NAMALWA (cell line): ENCODE results near the gene PCNT.
"Not testable (repeated sequence)": the region's sequence is repeated elsewhere in the genome, so short reads cannot be mapped to it uniquely, and the experiment has no call there.

ENCODE experiments used
- DNase-seq: peaks from one replicate; pipeline ENCODE4 v3.0.0-alpha.2; 2015; ENCODE audit warnings: low spot score

Gene PCNT

GRCh38 chr21:46304955-46305354 is 19.0 kb upstream of the PCNT start:
- no peak for DNase-seq

GRCh38 chr21:46307625-46308024 is 16.3 kb upstream of the PCNT start:
- DNase-seq = no peak

DNA sequence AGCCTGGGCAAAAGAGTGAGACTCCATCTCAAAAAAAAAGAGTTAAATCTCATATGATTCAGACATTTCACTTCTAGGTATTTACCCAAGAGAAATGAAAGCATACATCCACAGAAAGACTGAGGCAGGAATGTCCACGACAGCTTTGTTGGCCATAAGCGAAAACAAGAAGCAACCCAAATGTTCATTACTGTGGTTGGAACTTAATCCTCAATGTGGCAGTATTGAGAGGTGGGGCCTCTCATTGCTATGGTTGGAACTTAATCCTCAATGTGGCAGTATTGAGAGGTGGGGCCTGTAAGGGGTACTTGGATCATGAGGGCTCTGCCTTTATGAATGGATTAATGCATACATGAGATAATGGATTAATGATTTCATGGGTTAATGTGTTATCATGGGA is 15.5 kb upstream of the PCNT start:
- DNase-seq = no peak

GRCh38 chr21:46310260-46310659 is 13.7 kb upstream of the PCNT start:
- DNase-seq = not testable (repeated sequence)

DNA sequence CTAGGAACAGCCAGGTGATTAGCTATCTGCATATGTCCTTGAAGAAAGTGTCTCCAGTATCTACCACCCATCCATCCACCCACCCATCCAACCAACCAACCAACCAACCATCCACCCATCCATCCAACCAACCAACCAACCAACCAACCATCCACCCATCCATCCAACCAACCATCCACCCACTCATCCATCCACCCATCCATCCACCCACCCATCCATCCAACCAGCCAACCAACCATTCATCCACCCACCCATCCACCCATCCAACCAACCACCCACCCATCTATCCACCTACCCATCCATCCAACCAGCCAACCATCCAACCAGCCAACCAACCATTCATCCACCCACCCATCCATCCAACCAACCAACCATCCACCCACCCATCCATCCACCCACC is 12.4 kb upstream of the PCNT start:
- no peak for DNase-seq

- no peak for DNase-seq
Observed at GRCh38 chr21:46312949-46313348, 11.0 kb upstream of the PCNT start.

- DNase-seq = no peak
Observed at GRCh38 chr21:46314441-46315020, 9.4 kb upstream of the PCNT start.

GRCh38 chr21:46316708-46317324 is 7.1 kb upstream of the PCNT start:
- no peak for DNase-seq

- no peak for DNase-seq
Observed at GRCh38 chr21:46317710-46318463, 6.1 kb upstream of the PCNT start.

GRCh38 chr21:46318464-46318845 is 5.5 kb upstream of the PCNT start:
- DNase-seq = no peak

DNA sequence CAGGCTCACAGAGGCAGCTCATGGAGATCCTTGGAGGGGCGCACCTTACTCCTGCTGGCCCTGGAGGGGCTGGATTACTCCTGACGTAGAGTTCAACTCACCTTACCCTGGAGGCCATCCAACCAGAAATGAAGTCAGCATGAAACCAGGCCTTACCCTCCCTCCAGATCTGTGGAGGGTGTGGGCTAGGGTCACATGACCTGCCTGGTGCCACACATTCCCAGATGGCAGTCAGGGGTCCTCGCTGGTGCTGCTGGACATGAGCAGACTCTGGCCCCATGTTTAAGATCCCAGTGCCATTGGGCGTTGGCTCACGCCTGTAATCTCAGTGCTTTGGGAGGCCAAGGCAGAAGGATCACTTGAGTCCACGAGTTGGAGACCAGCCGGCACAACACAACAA is 4.8 kb upstream of the PCNT start:
- no peak for DNase-seq

GRCh38 chr21:46320331-46320801 is 3.6 kb upstream of the PCNT start:
- DNase-seq = peak; percentile 20

- no peak for DNase-seq
Observed at GRCh38 chr21:46322351-46323226, 1.4 kb upstream of the PCNT start.

DNA sequence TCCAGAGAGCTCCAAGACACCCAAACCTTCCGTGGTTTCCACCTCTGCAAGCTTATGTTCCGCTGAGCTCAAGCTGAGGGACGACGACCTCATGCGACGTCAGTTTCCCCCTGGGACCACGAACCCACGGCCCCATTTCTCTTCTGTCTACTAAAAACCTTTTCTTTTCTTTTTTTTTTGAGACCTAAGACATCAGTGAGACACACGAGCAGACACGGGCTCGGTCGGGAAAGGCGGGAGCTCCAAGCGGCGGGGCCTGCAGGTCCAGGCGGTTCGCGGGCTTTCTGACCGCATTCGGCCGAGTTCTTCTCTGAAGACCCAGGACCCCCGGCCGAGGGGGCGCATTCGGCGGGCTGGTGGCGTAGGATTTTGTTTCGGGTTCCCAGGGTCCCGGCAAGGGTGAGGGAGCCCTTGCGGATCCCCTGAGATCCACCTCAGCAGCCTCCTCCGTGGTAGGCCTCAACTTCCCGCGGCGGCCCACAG is 688 bp upstream of the PCNT start:
- peak; percentile 35 for DNase-seq

DNA sequence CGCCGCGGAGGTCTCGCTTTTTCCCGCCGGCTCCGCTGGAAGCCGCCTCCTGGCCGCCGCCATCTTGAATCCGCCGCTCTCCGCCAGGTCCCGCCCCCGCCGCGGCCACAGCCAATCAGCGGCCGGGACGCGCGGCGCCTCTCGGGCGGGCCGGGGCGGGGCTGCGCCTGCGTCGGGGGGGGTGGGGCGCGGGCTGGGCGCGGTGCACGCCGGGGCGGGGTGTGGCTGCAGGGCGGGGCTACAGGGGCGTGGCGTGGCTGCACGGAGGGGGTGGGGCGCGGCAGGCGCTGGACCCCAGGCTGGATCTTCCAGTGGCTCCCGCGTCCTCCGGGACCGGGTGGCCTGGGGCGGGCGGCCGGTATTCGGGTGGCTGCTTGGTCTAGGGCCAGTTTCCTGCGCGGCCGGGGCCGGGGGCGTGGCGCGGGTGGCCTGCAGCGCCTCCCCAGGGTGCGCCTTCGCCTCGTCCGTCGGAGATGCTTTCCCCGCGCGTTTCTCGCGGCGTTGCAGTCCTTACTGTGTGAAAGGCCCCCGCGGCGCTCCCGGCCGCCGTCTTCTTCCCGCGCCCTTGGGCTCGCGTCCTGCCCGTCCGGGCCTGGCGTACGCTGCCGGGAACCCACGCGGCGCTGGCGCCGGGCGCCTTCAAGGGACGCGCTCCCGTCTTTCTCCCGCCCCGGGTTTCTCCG is 575 bp downstream of the PCNT start:
- peak; percentile 84 for DNase-seq

DNA sequence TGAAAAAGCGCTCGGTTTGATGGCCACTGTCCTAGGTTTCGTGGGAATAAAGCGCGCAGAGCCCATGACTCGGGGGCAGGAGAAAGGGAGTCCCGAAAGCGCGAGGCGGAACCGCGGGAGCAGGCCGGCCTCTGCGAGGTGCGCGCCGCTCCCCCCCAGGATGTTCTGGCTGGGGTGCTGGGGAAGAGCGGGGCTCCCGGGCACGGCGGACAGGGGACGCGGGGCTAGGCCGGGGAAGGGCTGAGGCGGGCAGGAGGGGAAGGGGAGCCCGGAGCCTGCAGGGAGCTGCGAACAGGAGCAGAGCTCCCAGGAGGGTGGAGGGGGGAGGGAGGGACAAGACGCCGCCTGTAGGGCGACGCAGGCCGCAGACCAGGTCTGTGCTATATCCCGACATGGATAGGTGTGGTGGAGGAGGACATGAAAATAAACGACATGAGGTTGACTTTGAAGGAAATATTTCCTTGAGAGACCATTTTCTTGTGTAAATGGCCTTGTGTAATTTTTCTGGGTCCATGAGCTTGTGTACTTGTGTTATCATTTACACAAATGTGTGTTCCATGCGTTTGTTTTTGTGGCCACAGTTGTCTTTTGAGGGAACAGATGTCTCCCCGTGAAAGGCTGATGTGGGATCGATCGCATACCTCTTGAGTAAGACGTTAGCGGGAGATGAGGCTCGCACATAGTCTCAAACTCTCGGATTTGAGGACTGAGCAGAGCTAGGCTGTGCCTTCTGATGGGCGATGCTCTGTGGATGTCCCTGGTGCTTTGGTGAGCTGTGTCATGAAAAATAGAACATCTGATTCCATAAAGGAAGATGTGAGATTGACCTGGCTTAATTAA is 1.3 kb downstream of the PCNT start:
- peak; percentile 63 for DNase-seq

DNA sequence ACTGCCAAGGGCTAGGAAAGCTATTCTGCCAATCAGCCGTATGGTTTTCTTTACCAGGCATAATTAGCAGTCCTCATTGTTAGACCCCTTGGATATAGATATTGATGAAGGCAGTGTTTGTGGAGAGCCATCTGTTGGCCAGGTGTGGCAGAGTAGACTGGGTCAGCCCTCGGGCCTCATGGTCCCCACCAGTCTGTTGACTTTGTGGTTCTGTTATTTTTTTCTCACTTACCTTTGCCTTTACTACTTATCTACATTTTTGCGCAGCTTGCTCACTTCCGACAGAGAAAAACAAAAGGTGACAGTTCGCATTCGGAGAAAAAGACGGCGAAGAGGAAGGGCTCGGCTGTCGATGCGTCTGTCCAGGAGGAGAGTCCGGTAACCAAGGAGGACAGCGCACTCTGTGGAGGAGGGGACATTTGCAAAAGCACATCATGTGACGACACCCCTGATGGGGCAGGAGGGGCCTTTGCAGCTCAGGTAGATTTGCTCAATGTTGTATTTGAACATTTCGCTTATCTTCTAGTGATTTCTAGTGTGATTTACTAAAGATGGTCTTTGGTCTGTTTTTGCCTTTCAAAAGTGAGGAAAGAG is 2.3 kb downstream of the PCNT start:
- no peak for DNase-seq

DNA sequence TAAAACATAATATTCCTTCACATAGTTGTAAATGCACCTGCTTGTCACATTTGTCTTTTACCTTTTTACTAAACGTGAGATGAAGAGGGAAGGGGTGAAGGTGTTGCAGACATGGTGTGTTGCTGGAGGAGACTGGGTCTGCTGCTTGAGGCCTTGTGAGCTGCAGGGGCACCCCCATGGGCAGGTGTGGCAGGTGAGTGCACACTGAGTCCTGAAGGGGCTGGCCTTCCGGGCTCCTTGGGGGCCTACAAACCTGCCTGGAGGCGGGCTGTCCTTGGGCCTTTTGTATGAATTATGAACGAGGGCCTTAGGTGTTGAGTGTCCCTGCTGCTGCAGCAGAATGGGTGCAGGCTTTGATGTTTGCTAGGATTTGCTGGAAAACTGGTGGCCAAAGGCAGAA is 3.8 kb downstream of the PCNT start:
- no peak for DNase-seq

GRCh38 chr21:46328151-46328550 is 4.2 kb downstream of the PCNT start:
- DNase-seq = no peak

DNA sequence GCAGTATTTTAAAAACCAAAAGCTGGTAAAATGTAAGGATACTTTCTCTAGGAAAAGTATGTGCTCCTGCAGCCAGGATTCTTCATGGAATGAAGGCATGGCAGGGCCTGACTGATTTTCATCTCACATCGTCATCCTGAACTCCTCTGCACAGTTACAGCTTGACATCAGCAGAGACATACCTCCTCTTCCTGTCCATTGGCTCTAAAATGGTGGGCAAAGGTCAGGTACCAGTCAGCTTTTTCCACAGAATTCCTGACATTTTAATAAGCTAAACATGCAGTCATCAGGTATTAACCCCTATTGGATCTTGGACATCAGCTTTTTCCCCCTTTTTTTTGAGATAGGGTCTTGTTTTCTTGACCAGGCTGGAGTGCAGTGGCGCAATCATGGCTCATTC is 5.8 kb downstream of the PCNT start:
- DNase-seq = no peak
